Measurements from ENCODE around the gene SESN1.
"Not testable (repeated sequence)": the region's sequence is repeated elsewhere in the genome, so short reads cannot be mapped to it uniquely, and the experiment has no call there.

SESN1 gene

GRCh38 chr6:108993876-108994275 lies 100.8 kb downstream of the SESN1 start:
- DNase-seq = no peak

- no peak for DNase-seq
Measured at GRCh38 chr6:108989700-108990099, 104.9 kb downstream of the SESN1 start.

- DNase-seq = no peak
Measured at GRCh38 chr6:108988765-108989164, 105.9 kb downstream of the SESN1 start.

GRCh38 chr6:108988296-108988695 lies 106.3 kb downstream of the SESN1 start:
- DNase-seq = no peak

- no peak for DNase-seq
Measured at GRCh38 chr6:108987156-108987555, 107.5 kb downstream of the SESN1 start.

GRCh38 chr6:108985301-108985700 lies 109.3 kb downstream of the SESN1 start:
- no peak for DNase-seq

- no peak for DNase-seq
Measured at GRCh38 chr6:108983151-108983550, 111.5 kb downstream of the SESN1 start.

- no peak for DNase-seq
Measured at GRCh38 chr6:108982154-108983113, 112.2 kb downstream of the SESN1 start.

GRCh38 chr6:108978638-108979037 lies 116.0 kb downstream of the SESN1 start:
- not testable (repeated sequence) for DNase-seq

- DNase-seq = no peak
Measured at GRCh38 chr6:108974201-108974600, 120.4 kb downstream of the SESN1 start.

- DNase-seq = no peak
Measured at GRCh38 chr6:108969776-108970175, 124.9 kb downstream of the SESN1 start.

GRCh38 chr6:108968325-108969316 lies 126.0 kb downstream of the SESN1 start:
- no peak for DNase-seq

- peak in 1 of 2 experiments; percentile 2 for DNase-seq
Measured at GRCh38 chr6:108966855-108967755, 127.5 kb downstream of the SESN1 start.

GRCh38 chr6:108966251-108966650 lies 128.4 kb downstream of the SESN1 start:
- no peak for DNase-seq

- no peak for DNase-seq
Measured at GRCh38 chr6:108961985-108962384, 132.7 kb downstream of the SESN1 start.

GRCh38 chr6:108961077-108961476 lies 133.6 kb downstream of the SESN1 start:
- DNase-seq = no peak

- DNase-seq = no peak
Measured at GRCh38 chr6:108960601-108961000, 134.0 kb downstream of the SESN1 start.

- DNase-seq = no peak
Measured at GRCh38 chr6:108959972-108960582, 134.6 kb downstream of the SESN1 start.

- DNase-seq = no peak
Measured at GRCh38 chr6:108958900-108959770, 135.5 kb downstream of the SESN1 start.

- no peak for DNase-seq
Measured at GRCh38 chr6:108957221-108957620, 137.4 kb downstream of the SESN1 start.
